Neural cell (in vitro differentiated cells): ENCODE data around the gene GABBR2.

Experiments
- EP300 ChIP-seq: fragments of 450-650 bp; conservative IDR thresholded peaks from 2 replicates; pipeline ENCODE4 v1.6.1; 2014; ENCODE audit warnings: antibody characterized with exemption, mild to moderate bottlenecking, moderate library complexity; ENCODE audit not compliant: poor library complexity, severe bottlenecking
- EZH2 ChIP-seq: fragments of 200-600, 300-800 bp; shearing (Covaris generic), sonication (generic); IDR thresholded peaks from 2 replicates; pipeline ENCODE4 v1.6.1; 2014; ENCODE audit warnings: antibody characterized with exemption, low read length, borderline replicate concordance, mild to moderate bottlenecking; ENCODE audit not compliant: insufficient read depth, poor library complexity, severe bottlenecking
- MXI1 ChIP-seq: fragments of 450-650 bp; conservative IDR thresholded peaks from 2 replicates; pipeline ENCODE4 v1.6.1; 2014; ENCODE audit warnings: antibody characterized with exemption, mild to moderate bottlenecking; ENCODE audit not compliant: poor library complexity, severe bottlenecking
- POLR2AphosphoS5 ChIP-seq: IDR thresholded peaks from 2 replicates; pipeline ENCODE4 v1.6.1; 2012
- RAD21 ChIP-seq: fragments of 450-650 bp; conservative IDR thresholded peaks from 2 replicates; pipeline ENCODE4 v1.6.1; 2014; ENCODE audit warnings: antibody characterized with exemption, mild to moderate bottlenecking, moderate library complexity
- SMC3 ChIP-seq: fragments of 450-650 bp; conservative IDR thresholded peaks from 2 replicates; pipeline ENCODE4 v1.6.1; 2014; ENCODE audit warnings: antibody characterized with exemption, mild to moderate bottlenecking, moderate library complexity; ENCODE audit not compliant: poor library complexity
- TF ChIP-seq, protein P1 (sequence below): fragments of 450-650 bp; IDR thresholded peaks from 2 replicates; pipeline ENCODE4 v1.5.1; 2014; ENCODE audit warnings: antibody characterized with exemption, mild to moderate bottlenecking, moderate library complexity; ENCODE audit not compliant: poor library complexity, severe bottlenecking

DNA sequence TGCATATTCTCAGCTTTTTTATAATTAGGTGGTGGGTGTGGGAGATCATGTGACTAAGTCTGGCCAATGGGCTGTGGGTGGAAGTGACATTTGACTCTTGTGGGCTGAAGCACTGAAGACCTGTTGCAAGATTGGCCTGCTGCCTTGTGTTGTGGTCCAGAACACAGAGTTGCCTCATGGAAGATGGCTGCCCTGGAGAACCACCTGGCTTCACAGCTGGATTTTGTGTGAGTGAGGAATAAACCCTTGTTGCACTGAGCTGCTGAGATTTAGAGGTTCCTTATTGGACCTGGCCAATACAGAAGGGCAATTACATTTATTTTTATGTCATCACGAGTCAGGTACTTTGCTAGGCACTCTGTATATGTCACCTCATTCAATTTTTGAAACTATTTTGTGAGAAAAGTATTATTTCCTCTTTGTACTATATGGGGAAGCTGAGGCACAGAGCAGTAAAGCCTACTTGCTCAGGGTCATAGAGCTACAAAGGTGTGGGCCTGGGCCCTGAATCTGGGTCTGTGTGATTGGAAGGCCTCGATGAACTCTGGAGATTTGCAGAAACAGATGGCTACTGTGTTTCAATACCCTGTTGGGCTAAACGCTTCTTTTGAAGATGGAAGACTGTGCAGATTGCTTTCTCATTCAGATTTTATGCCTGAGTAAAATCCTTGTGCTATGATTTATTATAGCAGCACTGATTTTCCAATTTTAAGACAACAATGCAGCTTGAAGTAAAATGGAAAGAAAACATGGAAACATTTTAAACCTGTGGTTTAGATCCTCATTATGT is 382.1 kb downstream of the GABBR2 start:
- TF ChIP-seq POLR2AphosphoS5 (no peak), EZH2 (no peak), RAD21 (no peak), EP300 (no peak), MXI1 (no peak), SMC3 (no peak)
- TF ChIP-seq, protein P1, sequence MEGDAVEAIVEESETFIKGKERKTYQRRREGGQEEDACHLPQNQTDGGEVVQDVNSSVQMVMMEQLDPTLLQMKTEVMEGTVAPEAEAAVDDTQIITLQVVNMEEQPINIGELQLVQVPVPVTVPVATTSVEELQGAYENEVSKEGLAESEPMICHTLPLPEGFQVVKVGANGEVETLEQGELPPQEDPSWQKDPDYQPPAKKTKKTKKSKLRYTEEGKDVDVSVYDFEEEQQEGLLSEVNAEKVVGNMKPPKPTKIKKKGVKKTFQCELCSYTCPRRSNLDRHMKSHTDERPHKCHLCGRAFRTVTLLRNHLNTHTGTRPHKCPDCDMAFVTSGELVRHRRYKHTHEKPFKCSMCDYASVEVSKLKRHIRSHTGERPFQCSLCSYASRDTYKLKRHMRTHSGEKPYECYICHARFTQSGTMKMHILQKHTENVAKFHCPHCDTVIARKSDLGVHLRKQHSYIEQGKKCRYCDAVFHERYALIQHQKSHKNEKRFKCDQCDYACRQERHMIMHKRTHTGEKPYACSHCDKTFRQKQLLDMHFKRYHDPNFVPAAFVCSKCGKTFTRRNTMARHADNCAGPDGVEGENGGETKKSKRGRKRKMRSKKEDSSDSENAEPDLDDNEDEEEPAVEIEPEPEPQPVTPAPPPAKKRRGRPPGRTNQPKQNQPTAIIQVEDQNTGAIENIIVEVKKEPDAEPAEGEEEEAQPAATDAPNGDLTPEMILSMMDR, result no peak
